Measurements from ENCODE around the gene RAP1B. TPM values are rescaled to one million over a fixed set of nuclear protein-coding genes. Genes with fewer than 3 reads are reported as not detected.

Gene RAP1B
- polyA plus RNA-seq, 1 donor (not counting 4 experiments of a cell fraction or from before 2014, with no cell fraction given), result 274 TPM

DNA sequence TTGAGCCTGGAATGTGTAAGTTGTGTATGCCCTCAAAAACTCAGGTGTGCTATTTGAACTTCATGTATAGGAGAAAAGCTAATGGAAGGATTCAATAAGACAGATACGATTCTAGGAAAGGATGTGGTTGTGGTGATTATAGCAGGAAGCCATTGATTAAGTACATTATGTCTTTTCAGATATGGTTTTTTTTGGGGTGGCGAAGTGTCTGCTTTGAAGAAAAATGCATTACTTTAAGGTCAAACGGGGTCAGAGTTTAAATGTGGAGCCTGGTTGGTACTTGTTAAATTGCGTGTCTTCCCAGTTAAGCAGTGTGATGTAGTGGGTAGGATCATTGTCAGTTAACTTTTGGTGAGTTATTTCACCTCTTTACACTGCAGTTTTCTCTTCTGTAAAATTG is 63.1 kb downstream of the RAP1B start:
- no peak for DNase-seq (ENCODE audit: low read depth, low spot score)
- dilution Hi-C loops (cut with MboI; ENCODE audit: extremely low pct_ligation_motif_present, low sequenced_read_pairs), result no loop called here
- no peak for TF ChIP-seq EZH2 (IDR thresholded peaks at IDR 0.05; ENCODE audit: low read length)
- TF ChIP-seq, protein P1, sequence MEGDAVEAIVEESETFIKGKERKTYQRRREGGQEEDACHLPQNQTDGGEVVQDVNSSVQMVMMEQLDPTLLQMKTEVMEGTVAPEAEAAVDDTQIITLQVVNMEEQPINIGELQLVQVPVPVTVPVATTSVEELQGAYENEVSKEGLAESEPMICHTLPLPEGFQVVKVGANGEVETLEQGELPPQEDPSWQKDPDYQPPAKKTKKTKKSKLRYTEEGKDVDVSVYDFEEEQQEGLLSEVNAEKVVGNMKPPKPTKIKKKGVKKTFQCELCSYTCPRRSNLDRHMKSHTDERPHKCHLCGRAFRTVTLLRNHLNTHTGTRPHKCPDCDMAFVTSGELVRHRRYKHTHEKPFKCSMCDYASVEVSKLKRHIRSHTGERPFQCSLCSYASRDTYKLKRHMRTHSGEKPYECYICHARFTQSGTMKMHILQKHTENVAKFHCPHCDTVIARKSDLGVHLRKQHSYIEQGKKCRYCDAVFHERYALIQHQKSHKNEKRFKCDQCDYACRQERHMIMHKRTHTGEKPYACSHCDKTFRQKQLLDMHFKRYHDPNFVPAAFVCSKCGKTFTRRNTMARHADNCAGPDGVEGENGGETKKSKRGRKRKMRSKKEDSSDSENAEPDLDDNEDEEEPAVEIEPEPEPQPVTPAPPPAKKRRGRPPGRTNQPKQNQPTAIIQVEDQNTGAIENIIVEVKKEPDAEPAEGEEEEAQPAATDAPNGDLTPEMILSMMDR (optimal IDR thresholded peaks at IDR 0.05 in 1 of 3, IDR thresholded peaks at IDR 0.05 in 1 of 3, conservative IDR thresholded peaks at IDR 0.05 in 1 of 3; ENCODE audit: extremely low read depth in 1 of 3, insufficient read depth in 2 of 3, low read length in 3 of 3), result no peak
- no peak for FAIRE-seq
- Histone ChIP-seq H3K36me3 (ENCODE audit: control insufficient read depth in 2 of 2, extremely low read depth in 1 of 2, insufficient read depth in 2 of 2, low read length in 2 of 2) (no peaks in the 10 kb centered on the region), H3K4me3 (ENCODE audit: control insufficient read depth in 2 of 3, extremely low read depth in 1 of 3, insufficient read depth in 2 of 3, low read depth in 1 of 3, low read length in 3 of 3) (no peak overlapping the region), H3K4me1 (ENCODE audit: control insufficient read depth, extremely low read depth, insufficient read depth, low read length) (peaks cover 3% of the 10 kb centered on the region), H3K27ac (ENCODE audit: control insufficient read depth, insufficient read depth, low read length) (no peak overlapping the region), H3K9me1 (ENCODE audit: control insufficient read depth, extremely low read depth, insufficient read depth, low read length) (no peaks in the 10 kb centered on the region), H4K20me1 (ENCODE audit: control insufficient read depth, extremely low read depth, insufficient read depth, low read length) (no peaks in the 10 kb centered on the region), H3K79me2 (ENCODE audit: control insufficient read depth, insufficient read depth, low read length) (no peaks in the 10 kb centered on the region), H3K4me2 (ENCODE audit: control insufficient read depth, extremely low read depth, insufficient read depth, low read depth, low read length) (no peak overlapping the region), H3K9me3 (ENCODE audit: control insufficient read depth, low read depth, low read length) (no peaks in the 10 kb centered on the region), H3K9ac (ENCODE audit: control insufficient read depth, extremely low read depth, insufficient read depth, low read length) (no peak overlapping the region), H2AFZ (ENCODE audit: control insufficient read depth, low read length) (no peak overlapping the region), H3K27me3 (ENCODE audit: control insufficient read depth, extremely low read depth, insufficient read depth, low read length) (no peaks in the 10 kb centered on the region)

- Histone ChIP-seq H3K9me3 (ENCODE audit: control insufficient read depth, low read depth, low read length) (no peaks in the 10 kb centered on the region), H3K4me2 (ENCODE audit: control insufficient read depth, extremely low read depth, insufficient read depth, low read depth, low read length) (no peak overlapping the region), H3K4me1 (ENCODE audit: control insufficient read depth, extremely low read depth, insufficient read depth, low read length) (peaks cover 3% of the 10 kb centered on the region), H3K36me3 (ENCODE audit: control insufficient read depth in 2 of 2, extremely low read depth in 1 of 2, insufficient read depth in 2 of 2, low read length in 2 of 2) (no peaks in the 10 kb centered on the region), H3K79me2 (ENCODE audit: control insufficient read depth, insufficient read depth, low read length) (no peaks in the 10 kb centered on the region), H2AFZ (ENCODE audit: control insufficient read depth, low read length) (no peak overlapping the region), H3K27me3 (ENCODE audit: control insufficient read depth, extremely low read depth, insufficient read depth, low read length) (no peaks in the 10 kb centered on the region), H3K27ac (ENCODE audit: control insufficient read depth, insufficient read depth, low read length) (no peak overlapping the region), H3K9me1 (ENCODE audit: control insufficient read depth, extremely low read depth, insufficient read depth, low read length) (no peaks in the 10 kb centered on the region), H4K20me1 (ENCODE audit: control insufficient read depth, extremely low read depth, insufficient read depth, low read length) (no peaks in the 10 kb centered on the region), H3K9ac (ENCODE audit: control insufficient read depth, extremely low read depth, insufficient read depth, low read length) (no peak overlapping the region), H3K4me3 (ENCODE audit: control insufficient read depth in 2 of 3, extremely low read depth in 1 of 3, insufficient read depth in 2 of 3, low read depth in 1 of 3, low read length in 3 of 3) (no peak overlapping the region)
- DNase-seq (ENCODE audit: low read depth, low spot score), result no peak
- no peak for FAIRE-seq
- dilution Hi-C loops (cut with MboI; ENCODE audit: extremely low pct_ligation_motif_present, low sequenced_read_pairs), result no loop called here
- TF ChIP-seq, protein P1 (optimal IDR thresholded peaks at IDR 0.05 in 1 of 3, IDR thresholded peaks at IDR 0.05 in 1 of 3, conservative IDR thresholded peaks at IDR 0.05 in 1 of 3; ENCODE audit: extremely low read depth in 1 of 3, insufficient read depth in 2 of 3, low read length in 3 of 3), result no peak
- TF ChIP-seq EZH2 (IDR thresholded peaks at IDR 0.05; ENCODE audit: low read length), result no peak
These were observed 63.7 kb downstream of the RAP1B start for GRCh38 chr12:68674376-68674775.
